Astrocyte of the cerebellum (primary cell): ENCODE measurements around the gene GJB5.

ENCODE experiments used
- DNase-seq: peaks from one replicate; pipeline ENCODE4 v3.0.0-alpha.2; 2011; ENCODE audit warnings: low read depth
- H3K4me3 ChIP-seq: 2 replicates; pipeline ENCODE4 v1.5.1; 2011; ENCODE audit warnings: mild to moderate bottlenecking, low read depth, low read length, moderate library complexity
- in situ Hi-C: cut with HindIII; loops from 2 replicates; pipeline ENCODE4 v1.10.0; 2017; ENCODE audit warnings: low sequenced_read_pairs
- TF ChIP-seq, protein P1 (sequence below): IDR thresholded peaks from 2 replicates; pipeline ENCODE4 v1.5.1; 2012; ENCODE audit warnings: low read length, low read depth, moderate library complexity, mild to moderate bottlenecking; ENCODE audit errors: missing control alignments

GJB5 gene

DNA sequence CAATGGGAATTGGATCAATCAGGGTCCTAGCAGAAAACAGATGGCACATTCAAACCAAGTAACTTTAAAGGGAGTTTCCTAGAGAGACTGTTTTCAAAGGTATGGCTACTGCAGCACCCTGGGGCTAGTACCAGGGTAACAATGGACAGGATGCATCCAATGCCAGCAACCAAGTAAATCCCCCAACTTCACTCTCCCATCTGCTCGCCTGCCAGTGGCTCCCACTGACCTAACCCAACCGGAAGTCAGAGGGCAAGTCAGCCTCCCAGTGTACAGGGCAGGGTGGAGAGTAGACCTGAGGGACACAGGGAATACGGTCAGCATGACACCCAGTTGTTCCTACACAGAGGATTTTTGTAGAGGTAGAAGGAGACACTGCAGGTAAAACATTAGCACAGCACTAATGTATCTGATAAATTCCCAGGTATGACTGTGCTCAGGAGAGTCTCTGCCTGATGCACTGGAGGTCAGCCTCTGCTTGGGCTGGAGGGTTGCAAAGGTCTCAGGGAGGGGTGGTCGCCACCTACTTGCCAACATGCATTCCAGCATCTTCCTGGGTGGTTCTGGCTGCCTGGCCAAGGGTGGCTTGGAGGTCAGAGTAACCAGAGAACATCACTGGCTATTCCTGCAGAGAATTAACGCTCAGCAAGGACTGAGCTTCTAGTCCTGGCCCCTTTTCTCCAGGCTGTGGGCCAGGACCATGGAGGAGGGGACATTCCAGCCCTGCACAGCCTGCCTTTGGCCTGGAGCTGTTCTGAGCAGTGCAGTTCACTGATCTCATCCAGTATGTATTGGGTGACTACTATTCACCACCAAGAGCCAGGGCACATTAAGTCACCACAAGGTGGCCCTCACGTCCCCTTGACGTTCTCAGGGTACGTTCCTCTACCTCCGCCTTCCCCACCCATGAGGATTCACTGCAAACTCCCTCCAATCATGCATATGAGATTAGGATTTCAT is 32.9 kb downstream of the GJB5 start:
- in situ Hi-C loops: no loop called here

GRCh38 chr1:34790985-34791384 is 36.1 kb downstream of the GJB5 start:
- TF ChIP-seq, protein P1, sequence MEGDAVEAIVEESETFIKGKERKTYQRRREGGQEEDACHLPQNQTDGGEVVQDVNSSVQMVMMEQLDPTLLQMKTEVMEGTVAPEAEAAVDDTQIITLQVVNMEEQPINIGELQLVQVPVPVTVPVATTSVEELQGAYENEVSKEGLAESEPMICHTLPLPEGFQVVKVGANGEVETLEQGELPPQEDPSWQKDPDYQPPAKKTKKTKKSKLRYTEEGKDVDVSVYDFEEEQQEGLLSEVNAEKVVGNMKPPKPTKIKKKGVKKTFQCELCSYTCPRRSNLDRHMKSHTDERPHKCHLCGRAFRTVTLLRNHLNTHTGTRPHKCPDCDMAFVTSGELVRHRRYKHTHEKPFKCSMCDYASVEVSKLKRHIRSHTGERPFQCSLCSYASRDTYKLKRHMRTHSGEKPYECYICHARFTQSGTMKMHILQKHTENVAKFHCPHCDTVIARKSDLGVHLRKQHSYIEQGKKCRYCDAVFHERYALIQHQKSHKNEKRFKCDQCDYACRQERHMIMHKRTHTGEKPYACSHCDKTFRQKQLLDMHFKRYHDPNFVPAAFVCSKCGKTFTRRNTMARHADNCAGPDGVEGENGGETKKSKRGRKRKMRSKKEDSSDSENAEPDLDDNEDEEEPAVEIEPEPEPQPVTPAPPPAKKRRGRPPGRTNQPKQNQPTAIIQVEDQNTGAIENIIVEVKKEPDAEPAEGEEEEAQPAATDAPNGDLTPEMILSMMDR: no peak

More for the DNA sequence above, 32.9 kb downstream of the GJB5 start:
- H3K4me3 ChIP-seq: no peak overlapping the region
- no peak for DNase-seq
- TF ChIP-seq, protein P1: no peak

DNA sequence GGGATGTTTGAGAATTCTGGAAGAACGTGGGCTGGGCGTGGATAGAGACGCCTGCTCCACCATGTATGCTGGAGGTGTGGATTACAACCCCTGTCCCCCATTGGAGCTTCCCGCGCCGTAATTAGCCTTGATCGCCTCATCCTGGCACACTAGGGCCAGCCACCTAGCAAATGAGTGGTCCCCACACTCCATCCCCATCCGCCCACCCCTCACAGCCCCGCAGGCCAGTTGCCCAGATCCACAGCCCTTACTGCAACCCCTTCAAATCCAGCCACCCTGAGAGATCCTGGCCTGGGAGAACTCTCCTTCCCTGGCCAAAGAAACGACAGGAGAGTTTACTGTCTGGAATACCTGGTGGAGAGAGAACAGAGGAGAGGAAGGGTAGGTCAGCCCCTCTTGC is 37.6 kb downstream of the GJB5 start:
- in situ Hi-C loops: no loop called here
- TF ChIP-seq, protein P1: no peak
- no peak overlapping the region for H3K4me3 ChIP-seq
- no peak for DNase-seq

More at GRCh38 chr1:34790985-34791384, 36.1 kb downstream of the GJB5 start:
- H3K4me3 ChIP-seq: no peak overlapping the region
- in situ Hi-C loops: no loop called here
- no peak for DNase-seq

DNA sequence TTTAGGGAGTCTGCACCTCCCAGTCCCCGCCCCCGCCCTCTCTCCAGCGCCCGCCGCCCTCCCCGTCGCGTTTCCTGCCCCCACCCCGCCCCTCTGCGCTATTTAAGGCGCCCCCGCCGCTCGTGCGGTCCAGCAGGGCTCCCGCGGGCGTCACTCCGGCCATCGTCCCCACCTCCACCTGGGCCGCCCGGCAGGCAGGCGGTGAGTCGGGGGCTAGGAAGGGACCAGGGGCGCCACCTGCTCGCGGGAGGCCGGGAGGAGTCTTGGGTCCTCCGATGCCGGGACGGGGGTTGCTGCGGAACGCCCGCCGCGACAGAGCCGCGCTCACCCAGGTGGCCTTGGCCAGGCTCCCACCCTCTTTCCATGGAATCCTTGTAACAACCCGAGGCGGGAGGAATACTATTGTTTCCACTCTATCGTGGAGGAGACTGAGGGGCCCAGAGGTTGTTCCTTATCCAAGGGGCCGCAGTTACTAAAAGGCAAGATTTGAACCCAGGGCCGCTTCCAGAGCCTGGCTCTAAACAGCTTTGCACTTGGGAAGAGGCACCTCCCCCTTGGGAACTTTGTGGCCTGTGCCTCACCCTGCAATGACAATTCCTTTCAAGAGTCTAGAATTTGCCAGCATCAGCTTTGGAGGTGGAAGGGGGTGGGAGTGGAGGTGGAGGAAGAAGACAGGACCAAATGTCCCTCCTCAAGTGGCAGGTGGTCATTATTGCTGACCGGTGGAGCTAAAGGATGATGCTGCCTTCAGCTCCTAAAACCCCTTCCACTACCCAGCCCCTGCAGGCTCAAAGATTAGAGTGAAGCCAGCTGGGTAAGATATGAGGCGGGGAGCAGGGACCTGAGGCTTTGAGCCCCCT is 38.3 kb downstream of the GJB5 start, which contains the start of gene GJA4:
GJA4 (plus strand) TSS at position 132 of the 860 bp plus-strand sequence. CDS start 1,215 bp downstream, outside the sequence.
- in situ Hi-C loops: no loop called here
- DNase-seq: no peak
- no peak within 1 kb of the TSS for H3K4me3 ChIP-seq
- TF ChIP-seq, protein P1: no peak

- DNase-seq: no peak
- no peak overlapping the region for H3K4me3 ChIP-seq
Observed at GRCh38 chr1:34794001-34794789, 39.3 kb downstream of the GJB5 start.

More at GRCh38 chr1:34794001-34794789, 39.3 kb downstream of the GJB5 start:
- TF ChIP-seq, protein P1: no peak
- in situ Hi-C loops: no loop called here
